ENCODE results near the gene MT1HL1.

GRCh38 chr1:236980673-236981072, 23.6 kb downstream of the MT1HL1 start:
- no peak for TF ChIP-seq SIN3A (IDR thresholded peaks at IDR 0.05; ENCODE audit: borderline replicate concordance, insufficient read depth, low read length)
- TF ChIP-seq REST (IDR thresholded peaks at IDR 0.05; ENCODE audit: insufficient read depth in 1 of 2, low read depth in 2 of 2, low read length in 2 of 2): no peak
- TF ChIP-seq TAF1 (IDR thresholded peaks at IDR 0.05; ENCODE audit: borderline replicate concordance, insufficient read depth, low read length): no peak

Measured in PFSK-1 (cell line).